ENCODE data around the gene SIX2. TPM values are rescaled to one million over a fixed set of nuclear protein-coding genes. Genes with fewer than 3 reads are reported as not detected.

Gene SIX2
- total and polyA plus RNA-seq, 9 of the 15 experiments (the other 6 are each of a cell fraction or from before 2014, with no cell fraction given): not detected

- TF ChIP-seq, protein P1, sequence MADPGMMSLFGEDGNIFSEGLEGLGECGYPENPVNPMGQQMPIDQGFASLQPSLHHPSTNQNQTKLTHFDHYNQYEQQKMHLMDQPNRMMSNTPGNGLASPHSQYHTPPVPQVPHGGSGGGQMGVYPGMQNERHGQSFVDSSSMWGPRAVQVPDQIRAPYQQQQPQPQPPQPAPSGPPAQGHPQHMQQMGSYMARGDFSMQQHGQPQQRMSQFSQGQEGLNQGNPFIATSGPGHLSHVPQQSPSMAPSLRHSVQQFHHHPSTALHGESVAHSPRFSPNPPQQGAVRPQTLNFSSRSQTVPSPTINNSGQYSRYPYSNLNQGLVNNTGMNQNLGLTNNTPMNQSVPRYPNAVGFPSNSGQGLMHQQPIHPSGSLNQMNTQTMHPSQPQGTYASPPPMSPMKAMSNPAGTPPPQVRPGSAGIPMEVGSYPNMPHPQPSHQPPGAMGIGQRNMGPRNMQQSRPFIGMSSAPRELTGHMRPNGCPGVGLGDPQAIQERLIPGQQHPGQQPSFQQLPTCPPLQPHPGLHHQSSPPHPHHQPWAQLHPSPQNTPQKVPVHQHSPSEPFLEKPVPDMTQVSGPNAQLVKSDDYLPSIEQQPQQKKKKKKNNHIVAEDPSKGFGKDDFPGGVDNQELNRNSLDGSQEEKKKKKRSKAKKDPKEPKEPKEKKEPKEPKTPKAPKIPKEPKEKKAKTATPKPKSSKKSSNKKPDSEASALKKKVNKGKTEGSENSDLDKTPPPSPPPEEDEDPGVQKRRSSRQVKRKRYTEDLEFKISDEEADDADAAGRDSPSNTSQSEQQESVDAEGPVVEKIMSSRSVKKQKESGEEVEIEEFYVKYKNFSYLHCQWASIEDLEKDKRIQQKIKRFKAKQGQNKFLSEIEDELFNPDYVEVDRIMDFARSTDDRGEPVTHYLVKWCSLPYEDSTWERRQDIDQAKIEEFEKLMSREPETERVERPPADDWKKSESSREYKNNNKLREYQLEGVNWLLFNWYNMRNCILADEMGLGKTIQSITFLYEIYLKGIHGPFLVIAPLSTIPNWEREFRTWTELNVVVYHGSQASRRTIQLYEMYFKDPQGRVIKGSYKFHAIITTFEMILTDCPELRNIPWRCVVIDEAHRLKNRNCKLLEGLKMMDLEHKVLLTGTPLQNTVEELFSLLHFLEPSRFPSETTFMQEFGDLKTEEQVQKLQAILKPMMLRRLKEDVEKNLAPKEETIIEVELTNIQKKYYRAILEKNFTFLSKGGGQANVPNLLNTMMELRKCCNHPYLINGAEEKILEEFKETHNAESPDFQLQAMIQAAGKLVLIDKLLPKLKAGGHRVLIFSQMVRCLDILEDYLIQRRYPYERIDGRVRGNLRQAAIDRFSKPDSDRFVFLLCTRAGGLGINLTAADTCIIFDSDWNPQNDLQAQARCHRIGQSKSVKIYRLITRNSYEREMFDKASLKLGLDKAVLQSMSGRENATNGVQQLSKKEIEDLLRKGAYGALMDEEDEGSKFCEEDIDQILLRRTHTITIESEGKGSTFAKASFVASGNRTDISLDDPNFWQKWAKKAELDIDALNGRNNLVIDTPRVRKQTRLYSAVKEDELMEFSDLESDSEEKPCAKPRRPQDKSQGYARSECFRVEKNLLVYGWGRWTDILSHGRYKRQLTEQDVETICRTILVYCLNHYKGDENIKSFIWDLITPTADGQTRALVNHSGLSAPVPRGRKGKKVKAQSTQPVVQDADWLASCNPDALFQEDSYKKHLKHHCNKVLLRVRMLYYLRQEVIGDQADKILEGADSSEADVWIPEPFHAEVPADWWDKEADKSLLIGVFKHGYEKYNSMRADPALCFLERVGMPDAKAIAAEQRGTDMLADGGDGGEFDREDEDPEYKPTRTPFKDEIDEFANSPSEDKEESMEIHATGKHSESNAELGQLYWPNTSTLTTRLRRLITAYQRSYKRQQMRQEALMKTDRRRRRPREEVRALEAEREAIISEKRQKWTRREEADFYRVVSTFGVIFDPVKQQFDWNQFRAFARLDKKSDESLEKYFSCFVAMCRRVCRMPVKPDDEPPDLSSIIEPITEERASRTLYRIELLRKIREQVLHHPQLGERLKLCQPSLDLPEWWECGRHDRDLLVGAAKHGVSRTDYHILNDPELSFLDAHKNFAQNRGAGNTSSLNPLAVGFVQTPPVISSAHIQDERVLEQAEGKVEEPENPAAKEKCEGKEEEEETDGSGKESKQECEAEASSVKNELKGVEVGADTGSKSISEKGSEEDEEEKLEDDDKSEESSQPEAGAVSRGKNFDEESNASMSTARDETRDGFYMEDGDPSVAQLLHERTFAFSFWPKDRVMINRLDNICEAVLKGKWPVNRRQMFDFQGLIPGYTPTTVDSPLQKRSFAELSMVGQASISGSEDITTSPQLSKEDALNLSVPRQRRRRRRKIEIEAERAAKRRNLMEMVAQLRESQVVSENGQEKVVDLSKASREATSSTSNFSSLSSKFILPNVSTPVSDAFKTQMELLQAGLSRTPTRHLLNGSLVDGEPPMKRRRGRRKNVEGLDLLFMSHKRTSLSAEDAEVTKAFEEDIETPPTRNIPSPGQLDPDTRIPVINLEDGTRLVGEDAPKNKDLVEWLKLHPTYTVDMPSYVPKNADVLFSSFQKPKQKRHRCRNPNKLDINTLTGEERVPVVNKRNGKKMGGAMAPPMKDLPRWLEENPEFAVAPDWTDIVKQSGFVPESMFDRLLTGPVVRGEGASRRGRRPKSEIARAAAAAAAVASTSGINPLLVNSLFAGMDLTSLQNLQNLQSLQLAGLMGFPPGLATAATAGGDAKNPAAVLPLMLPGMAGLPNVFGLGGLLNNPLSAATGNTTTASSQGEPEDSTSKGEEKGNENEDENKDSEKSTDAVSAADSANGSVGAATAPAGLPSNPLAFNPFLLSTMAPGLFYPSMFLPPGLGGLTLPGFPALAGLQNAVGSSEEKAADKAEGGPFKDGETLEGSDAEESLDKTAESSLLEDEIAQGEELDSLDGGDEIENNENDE (IDR thresholded peaks at IDR 0.05; ENCODE audit: low read depth, low read length): no peak
- TF ChIP-seq CSDE1 (IDR thresholded peaks at IDR 0.05) (no peak), RREB1 (CRISPR knock-in tag; IDR thresholded peaks at IDR 0.05) (no peak), RCOR1 (IDR thresholded peaks at IDR 0.05; ENCODE audit: borderline replicate concordance in 1 of 2, low read depth in 2 of 2, low read length in 2 of 2) (no peak), SMARCA4 (IDR thresholded peaks at IDR 0.05) (no peak), RBM22 (IDR thresholded peaks at IDR 0.05; ENCODE audit: low read depth, low read length, poor library complexity, severe bottlenecking) (no peak), RNF2 (IDR thresholded peaks at IDR 0.05) (no peak), RBM39 (optimal IDR thresholded peaks at IDR 0.05; ENCODE audit: low read depth, low read length) (no peak), NR2F6 (CRISPR knock-in tag; IDR thresholded peaks at IDR 0.05) (no peak), TCF7 (IDR thresholded peaks at IDR 0.05; ENCODE audit: borderline replicate concordance) (no peak)
Observed at GRCh38 chr2:44972771-44973535, 36.3 kb downstream of the SIX2 start (continued).

All from K562 (cell line).